OCI-LY7 (cell line): ENCODE measurements around the gene HMGB1. TPM values are rescaled to one million over a fixed set of nuclear protein-coding genes. Genes with fewer than 3 reads are reported as not detected.

Source experiments
- BruUV-seq: library from RNA; stranded (reverse); fragments of 400-500 nt; replicated peaks from 2 replicates; lab custom pipeline; 2021; lab: Mats Ljungman, UMichigan
- CTCF ChIA-PET: fragments of 300-600 bp; sonication (Branson Sonifier 250); formaldehyde crosslinking; loops from one replicate; lab custom pipeline; 2022; ENCODE audit warnings: antibody characterized with exemption; ENCODE audit not compliant: unreplicated experiment; lab: Charles Lee
- POLR2A ChIA-PET: fragments of 300-600 bp; sonication (Branson Sonifier 250); formaldehyde crosslinking; loops from one replicate; lab custom pipeline; 2022; ENCODE audit warnings: antibody characterized with exemption; lab: Charles Lee
- DNase-seq: peaks from one replicate; pipeline ENCODE4 v3.0.0-alpha.2; 2015; ENCODE audit warnings: low spot score
- H2AFZ ChIP-seq: fragments of 200-600 bp; sonication (generic), shearing (Covaris generic); 2 replicates; pipeline ENCODE4 v1.6.1; 2014; ENCODE audit warnings: mild to moderate bottlenecking, antibody characterized with exemption, low read length, moderate library complexity
- H3K27ac ChIP-seq: fragments of 200-600 bp; sonication (generic); 2 replicates; pipeline ENCODE4 v1.5.1; 2014; ENCODE audit warnings: mixed run types, low read depth, mild to moderate bottlenecking, moderate library complexity, low read length, inconsistent platforms; ENCODE audit not compliant: poor library complexity, severe bottlenecking
- H3K36me3 ChIP-seq: fragments of 200-600 bp; sonication (generic); 2 replicates; pipeline ENCODE4 v1.6.1; 2014; ENCODE audit warnings: mild to moderate bottlenecking, antibody characterized with exemption, low read length, moderate library complexity, mixed read lengths; ENCODE audit not compliant: insufficient read depth
- H3K4me1 ChIP-seq: fragments of 200-600 bp; sonication (generic); 2 replicates; pipeline ENCODE4 v1.5.1; 2014; ENCODE audit warnings: mild to moderate bottlenecking, low read length; ENCODE audit not compliant: insufficient read depth, poor library complexity, severe bottlenecking
- H3K4me2 ChIP-seq: fragments of 200-600 bp; sonication (generic); 2 replicates; pipeline ENCODE4 v1.6.1; 2014; ENCODE audit warnings: mild to moderate bottlenecking, low read length
- H3K4me3 ChIP-seq: fragments of 200-600 bp; sonication (generic); 2 replicates; pipeline ENCODE4 v1.5.1; 2014; ENCODE audit warnings: mild to moderate bottlenecking, low read depth, low read length; ENCODE audit not compliant: poor library complexity, severe bottlenecking
- H3K79me2 ChIP-seq: fragments of 200-600 bp; sonication (generic); 2 replicates; pipeline ENCODE4 v1.6.1; 2016; ENCODE audit warnings: low read depth, mild to moderate bottlenecking, low read length, moderate library complexity, mixed read lengths; ENCODE audit not compliant: insufficient read depth
- H3K9me2 ChIP-seq: fragments of 200-600 bp; sonication (generic); 2 replicates; pipeline ENCODE4 v1.6.1; 2016; ENCODE audit warnings: mild to moderate bottlenecking, low read length, mixed read lengths; ENCODE audit not compliant: insufficient read depth
- H3K9me3 ChIP-seq: fragments of 200-600 bp; sonication (generic); 2 replicates; pipeline ENCODE4 v1.6.1; 2014; ENCODE audit warnings: mild to moderate bottlenecking, mixed run types, low read length, mixed read lengths
- H4K20me1 ChIP-seq: fragments of 200-600 bp; sonication (generic); 2 replicates; pipeline ENCODE4 v1.6.1; 2014; ENCODE audit warnings: mild to moderate bottlenecking, antibody characterized with exemption, low read length, moderate library complexity, mixed read lengths; ENCODE audit not compliant: insufficient read depth
- EZH2phosphoT487 ChIP-seq: fragments of 200-600 bp; sonication (generic); IDR thresholded peaks from 2 replicates; pipeline ENCODE4 v1.6.1; 2018; ENCODE audit warnings: low read depth, borderline replicate concordance, mild to moderate bottlenecking, mixed run types, antibody characterized with exemption, low read length, moderate library complexity, mixed read lengths
- intact Hi-C: fragments of 100-400 bp; cut with micrococcal nuclease; formaldehyde crosslinking; loops from one replicate; pipeline ENCODE4 v1.10.0; 2022; ENCODE audit not compliant: unreplicated experiment
- total RNA-seq, 2 experiments: library from RNA; depleted of rRNA in 1 of 2; stranded (reverse); fragments of >200 nt in 1 of 2; shearing (Covaris generic) in 1 of 2; gene quantifications; 2 replicates each; pipeline ENCODE4 v1.2.3, GENCODE V29; 2014 to 2022
- TF ChIP-seq, protein P1 (sequence below): fragments of 200-600 bp; sonication (generic); conservative IDR thresholded peaks from 2 replicates; pipeline ENCODE4 v1.5.1; 2014; ENCODE audit warnings: mild to moderate bottlenecking, antibody characterized with exemption, low read length, moderate library complexity, mixed read lengths

HMGB1 gene
- total RNA-seq, 2 experiments from 2014 or later = 1,114 to 1,288 TPM

DNA sequence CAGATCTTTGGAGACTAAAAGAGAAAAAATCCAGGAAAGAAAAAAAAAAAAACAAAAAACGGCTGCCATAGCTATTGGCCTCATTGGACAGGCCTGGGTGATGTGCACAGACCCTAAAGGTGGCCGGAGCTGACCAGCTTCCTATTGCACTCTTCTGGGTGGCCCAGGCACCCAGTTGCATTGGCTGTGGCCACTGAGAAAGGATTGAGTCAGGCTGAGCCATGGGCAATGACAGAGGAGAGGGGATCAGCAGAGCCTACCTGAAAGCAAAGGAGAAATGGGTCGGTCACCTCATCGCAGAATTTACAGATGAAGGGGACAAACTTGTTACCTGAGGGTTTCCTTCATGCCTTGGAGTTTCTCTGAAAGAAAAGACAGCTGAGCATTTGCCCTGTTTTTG is 17.3 kb downstream of the HMGB1 start:
- peak overlapping the region; percentile 87 for H3K4me3 ChIP-seq
- ChIA-PET POLR2A (interaction anchor here (0.6 to 16.4 kb wide), 20 partner anchors 9 to 160 kb away, joined by 3 to 235 read pairs (median 4); partner anchors contain the start of genes HMGB1 and UBE2L5), CTCF (no interaction called here)
- H4K20me1 ChIP-seq = no peaks in the 10 kb centered on the region
- no peak for TF ChIP-seq EZH2phosphoT487
- TF ChIP-seq, protein P1, sequence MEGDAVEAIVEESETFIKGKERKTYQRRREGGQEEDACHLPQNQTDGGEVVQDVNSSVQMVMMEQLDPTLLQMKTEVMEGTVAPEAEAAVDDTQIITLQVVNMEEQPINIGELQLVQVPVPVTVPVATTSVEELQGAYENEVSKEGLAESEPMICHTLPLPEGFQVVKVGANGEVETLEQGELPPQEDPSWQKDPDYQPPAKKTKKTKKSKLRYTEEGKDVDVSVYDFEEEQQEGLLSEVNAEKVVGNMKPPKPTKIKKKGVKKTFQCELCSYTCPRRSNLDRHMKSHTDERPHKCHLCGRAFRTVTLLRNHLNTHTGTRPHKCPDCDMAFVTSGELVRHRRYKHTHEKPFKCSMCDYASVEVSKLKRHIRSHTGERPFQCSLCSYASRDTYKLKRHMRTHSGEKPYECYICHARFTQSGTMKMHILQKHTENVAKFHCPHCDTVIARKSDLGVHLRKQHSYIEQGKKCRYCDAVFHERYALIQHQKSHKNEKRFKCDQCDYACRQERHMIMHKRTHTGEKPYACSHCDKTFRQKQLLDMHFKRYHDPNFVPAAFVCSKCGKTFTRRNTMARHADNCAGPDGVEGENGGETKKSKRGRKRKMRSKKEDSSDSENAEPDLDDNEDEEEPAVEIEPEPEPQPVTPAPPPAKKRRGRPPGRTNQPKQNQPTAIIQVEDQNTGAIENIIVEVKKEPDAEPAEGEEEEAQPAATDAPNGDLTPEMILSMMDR = no peak
- peak overlapping the region; percentile 92 for H3K4me2 ChIP-seq
- peak overlapping the region; percentile 98 for H3K27ac ChIP-seq
- no peak for DNase-seq
- no peak overlapping the region for H2AFZ ChIP-seq
- no peaks in the 10 kb centered on the region for H3K9me3 ChIP-seq
- intact Hi-C loops = loop anchor here (5.0 to 10.0 kb wide), 3 partner anchors 169 to 286 kb away; partner anchors contain the start of genes ALOX5AP and USPL1
- H3K4me1 ChIP-seq = peaks cover 55% of the 10 kb centered on the region
- BruUV-seq = no TSS peak
- H3K9me2 ChIP-seq = no peaks in the 10 kb centered on the region
- H3K36me3 ChIP-seq = peaks cover 48% of the 10 kb centered on the region
- peaks cover 72% of the 10 kb centered on the region for H3K79me2 ChIP-seq

DNA sequence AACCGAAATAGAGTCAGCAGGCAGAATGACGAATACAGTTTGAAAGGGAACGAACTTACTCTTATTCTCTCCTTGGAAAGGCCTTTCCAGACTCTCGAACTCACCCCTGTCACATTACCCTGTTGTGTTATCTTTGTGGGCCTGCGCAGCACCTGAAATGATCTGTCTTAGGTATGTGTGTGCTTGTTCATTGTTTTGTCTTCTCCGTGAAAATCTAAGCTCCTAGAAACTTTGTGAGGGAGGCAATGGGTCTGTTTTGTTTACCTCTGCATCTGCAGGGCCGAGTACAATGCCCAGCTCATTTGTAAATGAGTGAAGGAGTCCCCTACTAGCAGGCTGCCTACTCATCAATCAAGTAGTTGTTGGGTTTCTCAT is 19.6 kb downstream of the HMGB1 start:
- no peak overlapping the region for H2AFZ ChIP-seq
- peaks cover 56% of the 10 kb centered on the region for H3K79me2 ChIP-seq
- H3K36me3 ChIP-seq = peaks cover 42% of the 10 kb centered on the region
- H3K9me2 ChIP-seq = no peaks in the 10 kb centered on the region
- ChIA-PET CTCF (interaction anchor here (0.7 to 1.7 kb wide), 6 partner anchors 15 to 74 kb away, joined by 3 to 5 read pairs (median 4); no protein-coding TSS in a partner anchor), POLR2A (interaction anchor here (0.6 to 16.4 kb wide), 20 partner anchors 9 to 278 kb away, joined by 3 to 235 read pairs (median 6); partner anchors contain the start of genes HMGB1 and UBE2L5)
- TF ChIP-seq EZH2phosphoT487 = no peak
- TF ChIP-seq, protein P1 = no peak
- intact Hi-C loops = loop anchor here (5.0 to 10.0 kb wide), 3 partner anchors 171 to 289 kb away; partner anchors contain the start of genes ALOX5AP and USPL1
- H3K4me1 ChIP-seq = peaks cover 62% of the 10 kb centered on the region
- peak; percentile 54 for DNase-seq
- peak overlapping the region; percentile 98 for H3K27ac ChIP-seq
- peak overlapping the region; percentile 92 for H3K4me2 ChIP-seq
- H4K20me1 ChIP-seq = no peaks in the 10 kb centered on the region
- TSS peak; percentile 58 for BruUV-seq
- H3K9me3 ChIP-seq = peaks cover 4% of the 10 kb centered on the region; the same call in 1 of the 2 replicates
- H3K4me3 ChIP-seq = peak overlapping the region; percentile 87
